WTC11 (cell line): ENCODE results near the gene IMPDH1.

Source experiments
- FOXJ3 ChIP-seq: sonication (generic); formaldehyde crosslinking; IDR thresholded peaks from 2 replicates; pipeline ENCODE4 v1.9.0; 2021; ENCODE audit warnings: missing genetic modification reagents, mild to moderate bottlenecking, borderline replicate concordance
- TF ChIP-seq, protein P1 (sequence below): fragments of 250-450 bp; sonication (Bioruptor Pico); IDR thresholded peaks from 2 replicates; pipeline ENCODE4 v1.9.0; 2021; ENCODE audit warnings: mild to moderate bottlenecking
- TF ChIP-seq, protein P2 (sequence below): sonication (generic); formaldehyde crosslinking; IDR thresholded peaks from 2 replicates; pipeline ENCODE4 v1.8.0; 2022; ENCODE audit warnings: mild to moderate bottlenecking, missing genetic modification reagents
- TF ChIP-seq, protein P3 (sequence below): sonication (generic); formaldehyde crosslinking; IDR thresholded peaks from 2 replicates; pipeline ENCODE4 v1.8.0; 2023; ENCODE audit warnings: missing genetic modification reagents
- TF ChIP-seq, protein P4 (sequence below): sonication (generic); formaldehyde crosslinking; IDR thresholded peaks from 2 replicates; pipeline ENCODE4 v1.8.1; 2022; ENCODE audit warnings: mild to moderate bottlenecking, missing genetic modification reagents, moderate library complexity, borderline replicate concordance
- TF ChIP-seq, protein P5 (sequence below): fragments of 200-600 bp; IDR thresholded peaks from 2 replicates; pipeline ENCODE4 v1.8.0; 2022; ENCODE audit warnings: antibody characterized with exemption
- TF ChIP-seq, protein P6 (sequence below): sonication (generic); formaldehyde crosslinking; IDR thresholded peaks from 2 replicates; pipeline ENCODE4 v1.8.1; 2022; ENCODE audit warnings: low read depth, missing genetic modification reagents, borderline replicate concordance
- TF ChIP-seq, protein P7 (sequence below): sonication (generic); formaldehyde crosslinking; IDR thresholded peaks from 2 replicates; pipeline ENCODE4 v1.8.1; 2022; ENCODE audit warnings: low read depth, mild to moderate bottlenecking, moderate library complexity, missing genetic modification reagents, borderline replicate concordance

DNA sequence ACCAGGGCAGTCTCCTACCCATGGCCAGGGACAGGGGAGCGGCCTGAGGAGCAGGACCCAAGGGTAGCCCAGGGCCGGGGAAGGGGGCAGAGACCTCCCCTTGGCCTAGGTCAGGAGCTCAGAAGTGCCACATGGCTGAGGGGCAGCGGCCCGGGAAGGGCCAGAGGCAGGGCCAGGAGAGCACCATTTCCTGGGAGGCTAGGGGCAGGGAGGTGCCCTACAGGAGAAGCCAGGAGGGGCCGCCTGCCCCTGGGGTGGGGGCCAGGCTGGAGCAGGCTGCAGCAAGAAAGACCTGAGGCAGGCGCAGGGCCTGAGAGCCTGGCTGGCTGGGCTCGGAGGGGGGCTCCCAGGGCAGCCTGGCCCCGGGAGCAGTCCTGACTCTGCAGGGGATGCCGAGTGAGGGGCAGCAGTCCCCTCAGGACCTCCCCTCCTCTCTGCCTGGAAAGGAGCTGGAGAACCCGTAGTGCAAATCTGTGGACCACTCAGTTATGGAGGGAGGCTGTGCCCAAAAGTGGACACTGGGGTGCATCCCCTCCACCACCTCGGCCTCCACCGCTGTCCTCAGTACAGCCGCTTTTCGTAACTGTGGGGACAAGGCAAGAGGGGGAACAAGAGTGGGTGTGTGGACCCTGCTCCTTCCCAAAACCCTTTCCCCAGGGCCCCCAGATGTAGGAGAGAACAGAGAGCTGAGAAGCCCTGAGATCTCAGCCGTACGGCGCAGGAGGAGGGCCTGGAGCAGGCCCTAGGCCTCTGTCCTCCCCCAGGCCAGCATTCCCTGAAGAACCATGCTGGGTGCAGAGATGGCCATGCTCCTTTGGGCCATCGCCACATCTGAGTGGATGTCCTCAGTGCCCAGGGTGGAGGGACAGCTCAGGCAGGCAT lies 17.1 kb downstream of the IMPDH1 start:
- TF ChIP-seq, protein P1, sequence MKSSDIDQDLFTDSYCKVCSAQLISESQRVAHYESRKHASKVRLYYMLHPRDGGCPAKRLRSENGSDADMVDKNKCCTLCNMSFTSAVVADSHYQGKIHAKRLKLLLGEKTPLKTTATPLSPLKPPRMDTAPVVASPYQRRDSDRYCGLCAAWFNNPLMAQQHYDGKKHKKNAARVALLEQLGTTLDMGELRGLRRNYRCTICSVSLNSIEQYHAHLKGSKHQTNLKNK (CRISPR knock-in tag): no peak
- TF ChIP-seq, protein P2, sequence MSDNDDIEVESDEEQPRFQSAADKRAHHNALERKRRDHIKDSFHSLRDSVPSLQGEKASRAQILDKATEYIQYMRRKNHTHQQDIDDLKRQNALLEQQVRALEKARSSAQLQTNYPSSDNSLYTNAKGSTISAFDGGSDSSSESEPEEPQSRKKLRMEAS (CRISPR knock-in tag): no peak
- TF ChIP-seq, protein P3, sequence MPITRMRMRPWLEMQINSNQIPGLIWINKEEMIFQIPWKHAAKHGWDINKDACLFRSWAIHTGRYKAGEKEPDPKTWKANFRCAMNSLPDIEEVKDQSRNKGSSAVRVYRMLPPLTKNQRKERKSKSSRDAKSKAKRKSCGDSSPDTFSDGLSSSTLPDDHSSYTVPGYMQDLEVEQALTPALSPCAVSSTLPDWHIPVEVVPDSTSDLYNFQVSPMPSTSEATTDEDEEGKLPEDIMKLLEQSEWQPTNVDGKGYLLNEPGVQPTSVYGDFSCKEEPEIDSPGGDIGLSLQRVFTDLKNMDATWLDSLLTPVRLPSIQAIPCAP (CRISPR knock-in tag): no peak
- TF ChIP-seq, protein P4, sequence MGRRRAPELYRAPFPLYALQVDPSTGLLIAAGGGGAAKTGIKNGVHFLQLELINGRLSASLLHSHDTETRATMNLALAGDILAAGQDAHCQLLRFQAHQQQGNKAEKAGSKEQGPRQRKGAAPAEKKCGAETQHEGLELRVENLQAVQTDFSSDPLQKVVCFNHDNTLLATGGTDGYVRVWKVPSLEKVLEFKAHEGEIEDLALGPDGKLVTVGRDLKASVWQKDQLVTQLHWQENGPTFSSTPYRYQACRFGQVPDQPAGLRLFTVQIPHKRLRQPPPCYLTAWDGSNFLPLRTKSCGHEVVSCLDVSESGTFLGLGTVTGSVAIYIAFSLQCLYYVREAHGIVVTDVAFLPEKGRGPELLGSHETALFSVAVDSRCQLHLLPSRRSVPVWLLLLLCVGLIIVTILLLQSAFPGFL (CRISPR knock-in tag): no peak
- TF ChIP-seq, protein P5, sequence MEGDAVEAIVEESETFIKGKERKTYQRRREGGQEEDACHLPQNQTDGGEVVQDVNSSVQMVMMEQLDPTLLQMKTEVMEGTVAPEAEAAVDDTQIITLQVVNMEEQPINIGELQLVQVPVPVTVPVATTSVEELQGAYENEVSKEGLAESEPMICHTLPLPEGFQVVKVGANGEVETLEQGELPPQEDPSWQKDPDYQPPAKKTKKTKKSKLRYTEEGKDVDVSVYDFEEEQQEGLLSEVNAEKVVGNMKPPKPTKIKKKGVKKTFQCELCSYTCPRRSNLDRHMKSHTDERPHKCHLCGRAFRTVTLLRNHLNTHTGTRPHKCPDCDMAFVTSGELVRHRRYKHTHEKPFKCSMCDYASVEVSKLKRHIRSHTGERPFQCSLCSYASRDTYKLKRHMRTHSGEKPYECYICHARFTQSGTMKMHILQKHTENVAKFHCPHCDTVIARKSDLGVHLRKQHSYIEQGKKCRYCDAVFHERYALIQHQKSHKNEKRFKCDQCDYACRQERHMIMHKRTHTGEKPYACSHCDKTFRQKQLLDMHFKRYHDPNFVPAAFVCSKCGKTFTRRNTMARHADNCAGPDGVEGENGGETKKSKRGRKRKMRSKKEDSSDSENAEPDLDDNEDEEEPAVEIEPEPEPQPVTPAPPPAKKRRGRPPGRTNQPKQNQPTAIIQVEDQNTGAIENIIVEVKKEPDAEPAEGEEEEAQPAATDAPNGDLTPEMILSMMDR: no peak
- TF ChIP-seq, protein P6, sequence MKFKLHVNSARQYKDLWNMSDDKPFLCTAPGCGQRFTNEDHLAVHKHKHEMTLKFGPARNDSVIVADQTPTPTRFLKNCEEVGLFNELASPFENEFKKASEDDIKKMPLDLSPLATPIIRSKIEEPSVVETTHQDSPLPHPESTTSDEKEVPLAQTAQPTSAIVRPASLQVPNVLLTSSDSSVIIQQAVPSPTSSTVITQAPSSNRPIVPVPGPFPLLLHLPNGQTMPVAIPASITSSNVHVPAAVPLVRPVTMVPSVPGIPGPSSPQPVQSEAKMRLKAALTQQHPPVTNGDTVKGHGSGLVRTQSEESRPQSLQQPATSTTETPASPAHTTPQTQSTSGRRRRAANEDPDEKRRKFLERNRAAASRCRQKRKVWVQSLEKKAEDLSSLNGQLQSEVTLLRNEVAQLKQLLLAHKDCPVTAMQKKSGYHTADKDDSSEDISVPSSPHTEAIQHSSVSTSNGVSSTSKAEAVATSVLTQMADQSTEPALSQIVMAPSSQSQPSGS: no peak
- TF ChIP-seq, protein P7, sequence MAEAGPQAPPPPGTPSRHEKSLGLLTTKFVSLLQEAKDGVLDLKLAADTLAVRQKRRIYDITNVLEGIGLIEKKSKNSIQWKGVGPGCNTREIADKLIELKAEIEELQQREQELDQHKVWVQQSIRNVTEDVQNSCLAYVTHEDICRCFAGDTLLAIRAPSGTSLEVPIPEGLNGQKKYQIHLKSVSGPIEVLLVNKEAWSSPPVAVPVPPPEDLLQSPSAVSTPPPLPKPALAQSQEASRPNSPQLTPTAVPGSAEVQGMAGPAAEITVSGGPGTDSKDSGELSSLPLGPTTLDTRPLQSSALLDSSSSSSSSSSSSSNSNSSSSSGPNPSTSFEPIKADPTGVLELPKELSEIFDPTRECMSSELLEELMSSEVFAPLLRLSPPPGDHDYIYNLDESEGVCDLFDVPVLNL: no peak
- no peak for TF ChIP-seq FOXJ3
